Measurements from ENCODE around the gene PDE7B.

The PDE7B gene

GRCh38 chr6:135922746-135923145 lies 71.2 kb downstream of the PDE7B start:
- Histone ChIP-seq H3K9ac (ENCODE audit: low read depth, low read length, poor library complexity, severe bottlenecking) (no peak overlapping the region), H3K4me2 (ENCODE audit: low read depth, low read length, poor library complexity, severe bottlenecking) (no peak overlapping the region), H3K27me3 (ENCODE audit: insufficient read depth, low read length, poor library complexity, severe bottlenecking) (no peaks in the 10 kb centered on the region), H3K36me3 (ENCODE audit: insufficient read depth, low read length) (no peaks in the 10 kb centered on the region), H3K9me3 (ENCODE audit: insufficient read depth, low read depth, low read length) (no peaks in the 10 kb centered on the region), H3K4me1 (ENCODE audit: insufficient read depth, low read length, poor library complexity, severe bottlenecking) (no peaks in the 10 kb centered on the region), H3K9me2 (replicated peaks; ENCODE audit: low read depth, low read length) (no peaks in the 10 kb centered on the region), H4K20me1 (ENCODE audit: insufficient read depth, low read length, poor library complexity, severe bottlenecking) (no peaks in the 10 kb centered on the region), H3K79me2 (ENCODE audit: insufficient read depth, low read length) (no peaks in the 10 kb centered on the region), H3F3A (ENCODE audit: low read depth) (no peaks in the 10 kb centered on the region), H3K4me3 (ENCODE audit: low read length, poor library complexity, severe bottlenecking) (no peak overlapping the region), H2AFZ (ENCODE audit: low read length) (no peak overlapping the region)
- TF ChIP-seq EZH2phosphoT487 (IDR thresholded peaks at IDR 0.05; ENCODE audit: borderline replicate concordance) (no peak), CTCF (conservative IDR thresholded peaks at IDR 0.05; ENCODE audit: low read length) (no peak)

GRCh38 chr6:135932651-135933050 lies 81.2 kb downstream of the PDE7B start:
- Histone ChIP-seq H3K9me2 (replicated peaks; ENCODE audit: low read depth, low read length) (no peaks in the 10 kb centered on the region), H3K36me3 (ENCODE audit: insufficient read depth, low read length) (no peaks in the 10 kb centered on the region), H3K4me2 (ENCODE audit: low read depth, low read length, poor library complexity, severe bottlenecking) (no peak overlapping the region), H3F3A (ENCODE audit: low read depth) (no peaks in the 10 kb centered on the region), H3K79me2 (ENCODE audit: insufficient read depth, low read length) (no peaks in the 10 kb centered on the region), H4K20me1 (ENCODE audit: insufficient read depth, low read length, poor library complexity, severe bottlenecking) (no peaks in the 10 kb centered on the region), H3K9ac (ENCODE audit: low read depth, low read length, poor library complexity, severe bottlenecking) (no peak overlapping the region), H3K9me3 (ENCODE audit: insufficient read depth, low read depth, low read length) (no peaks in the 10 kb centered on the region), H2AFZ (ENCODE audit: low read length) (no peak overlapping the region), H3K4me1 (ENCODE audit: insufficient read depth, low read length, poor library complexity, severe bottlenecking) (no peaks in the 10 kb centered on the region), H3K27me3 (ENCODE audit: insufficient read depth, low read length, poor library complexity, severe bottlenecking) (no peaks in the 10 kb centered on the region), H3K4me3 (ENCODE audit: low read length, poor library complexity, severe bottlenecking) (no peak overlapping the region)
- TF ChIP-seq CTCF (conservative IDR thresholded peaks at IDR 0.05; ENCODE audit: low read length) (no peak), EZH2phosphoT487 (IDR thresholded peaks at IDR 0.05; ENCODE audit: borderline replicate concordance) (no peak)

GRCh38 chr6:135935941-135936601 lies 84.6 kb downstream of the PDE7B start:
- Histone ChIP-seq H3K27me3 (ENCODE audit: insufficient read depth, low read length, poor library complexity, severe bottlenecking) (no peaks in the 10 kb centered on the region), H3K9me2 (replicated peaks; ENCODE audit: low read depth, low read length) (no peaks in the 10 kb centered on the region), H3K9ac (ENCODE audit: low read depth, low read length, poor library complexity, severe bottlenecking) (no peak overlapping the region), H3K4me3 (ENCODE audit: low read length, poor library complexity, severe bottlenecking) (no peak overlapping the region), H4K20me1 (ENCODE audit: insufficient read depth, low read length, poor library complexity, severe bottlenecking) (no peaks in the 10 kb centered on the region), H3K36me3 (ENCODE audit: insufficient read depth, low read length) (no peaks in the 10 kb centered on the region), H2AFZ (ENCODE audit: low read length) (no peak overlapping the region), H3K9me3 (ENCODE audit: insufficient read depth, low read depth, low read length) (no peaks in the 10 kb centered on the region), H3K4me1 (ENCODE audit: insufficient read depth, low read length, poor library complexity, severe bottlenecking) (no peaks in the 10 kb centered on the region), H3F3A (ENCODE audit: low read depth) (no peaks in the 10 kb centered on the region), H3K4me2 (ENCODE audit: low read depth, low read length, poor library complexity, severe bottlenecking) (no peak overlapping the region), H3K79me2 (ENCODE audit: insufficient read depth, low read length) (no peaks in the 10 kb centered on the region)
- TF ChIP-seq EZH2phosphoT487 (IDR thresholded peaks at IDR 0.05; ENCODE audit: borderline replicate concordance) (no peak), CTCF (conservative IDR thresholded peaks at IDR 0.05; ENCODE audit: low read length) (no peak)
